IPS-NIHi7 (cell line): ENCODE data around the gene SORL1.

Source experiments
- DNase-seq: peaks from one replicate; pipeline ENCODE4 v3.0.0; 2012; ENCODE audit warnings: mixed read lengths; ENCODE audit errors: extremely low spot score

SORL1 gene

DNA sequence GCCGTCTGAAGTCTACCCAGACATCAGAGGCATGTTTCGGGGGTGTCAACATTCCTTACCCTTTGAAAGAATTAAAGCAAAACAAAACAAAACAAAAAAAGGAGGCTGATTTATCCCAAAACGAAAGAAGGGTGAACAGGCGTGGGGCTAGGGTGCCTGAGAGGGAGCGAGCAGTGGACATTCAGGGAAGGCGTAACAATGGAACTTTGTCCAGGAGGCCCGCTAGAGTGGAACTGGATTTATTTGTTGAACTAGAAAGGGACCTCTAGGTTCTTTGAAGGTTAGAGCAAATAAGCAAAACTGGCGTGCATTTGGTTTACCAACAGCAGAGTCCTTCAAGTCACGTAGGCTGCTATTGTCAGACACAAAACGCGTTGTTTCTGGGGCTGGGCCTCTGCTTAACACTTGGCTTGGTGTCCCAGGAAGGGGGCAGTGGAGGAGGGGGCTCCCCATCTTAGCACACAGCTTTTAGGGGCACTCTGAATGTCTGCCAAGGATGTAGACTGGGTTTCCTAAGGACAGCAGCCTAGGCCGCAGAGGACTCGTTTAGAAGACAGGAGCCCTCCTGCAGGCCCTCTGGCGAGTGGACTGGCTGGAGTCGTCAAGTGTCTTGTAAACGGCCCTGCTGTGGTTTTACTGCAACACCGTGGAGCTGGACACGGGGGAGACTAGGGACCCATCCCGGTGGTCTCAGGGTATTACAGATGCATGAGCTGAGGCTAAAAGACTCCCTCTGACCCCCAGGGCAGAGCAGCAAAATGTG, 204.4 kb downstream of the SORL1 start:
- no peak for DNase-seq

GRCh38 chr11:121657146-121657545, 205.0 kb downstream of the SORL1 start:
- no peak for DNase-seq

GRCh38 chr11:121659811-121660210, 207.7 kb downstream of the SORL1 start:
- DNase-seq = no peak

DNA sequence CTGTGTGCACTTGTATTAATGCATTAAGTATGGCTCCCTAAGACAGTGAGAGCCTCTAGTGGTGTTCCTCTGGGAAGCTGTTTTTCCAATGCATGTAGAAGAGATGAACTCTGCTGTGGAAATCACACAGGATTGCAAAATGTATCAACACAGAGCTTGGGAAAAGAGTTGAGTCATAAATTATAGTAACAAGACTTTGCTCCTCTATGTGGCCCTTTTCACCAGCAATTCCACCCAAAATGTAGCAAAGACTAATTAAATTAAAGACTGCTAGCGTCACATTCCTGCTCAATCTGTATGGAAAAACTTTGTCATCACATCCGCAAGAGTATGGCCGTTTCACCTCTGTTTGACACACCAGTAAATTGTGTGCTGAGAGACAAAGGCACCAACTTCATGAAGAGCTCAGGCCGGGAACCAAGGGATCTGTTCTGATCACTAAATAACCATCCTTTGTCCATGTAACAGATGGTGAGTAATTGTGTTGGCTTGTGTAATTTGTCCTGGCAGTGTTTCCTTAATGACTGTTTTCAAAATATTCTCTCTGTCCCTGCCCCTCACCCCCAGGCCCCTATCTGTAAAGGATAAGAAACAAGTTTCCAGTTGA, 209.9 kb downstream of the SORL1 start:
- DNase-seq = no peak

DNA sequence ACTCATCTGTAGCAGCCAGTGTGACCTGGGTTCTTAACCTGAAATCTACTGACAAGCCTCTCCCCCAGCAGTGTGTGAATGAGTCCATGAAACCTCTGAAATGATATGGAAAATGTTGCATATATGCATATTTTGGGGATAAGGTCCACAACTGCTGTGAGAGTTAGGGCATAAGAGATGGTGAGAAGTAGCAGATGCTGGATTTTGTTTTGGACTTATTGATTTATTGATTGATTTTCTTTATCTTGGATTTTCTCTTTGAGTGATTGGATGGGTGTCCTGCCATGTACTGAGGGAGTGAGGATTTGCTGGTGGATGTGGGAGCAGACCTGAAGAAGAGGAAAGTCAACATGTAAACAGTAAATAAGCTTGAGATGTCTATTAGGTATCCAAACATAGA, 212.0 kb downstream of the SORL1 start:
- DNase-seq = no peak

- no peak for DNase-seq
Observed at GRCh38 chr11:121665206-121665838, 213.2 kb downstream of the SORL1 start.

- DNase-seq = no peak
Observed at GRCh38 chr11:121667836-121668235, 215.7 kb downstream of the SORL1 start.

DNA sequence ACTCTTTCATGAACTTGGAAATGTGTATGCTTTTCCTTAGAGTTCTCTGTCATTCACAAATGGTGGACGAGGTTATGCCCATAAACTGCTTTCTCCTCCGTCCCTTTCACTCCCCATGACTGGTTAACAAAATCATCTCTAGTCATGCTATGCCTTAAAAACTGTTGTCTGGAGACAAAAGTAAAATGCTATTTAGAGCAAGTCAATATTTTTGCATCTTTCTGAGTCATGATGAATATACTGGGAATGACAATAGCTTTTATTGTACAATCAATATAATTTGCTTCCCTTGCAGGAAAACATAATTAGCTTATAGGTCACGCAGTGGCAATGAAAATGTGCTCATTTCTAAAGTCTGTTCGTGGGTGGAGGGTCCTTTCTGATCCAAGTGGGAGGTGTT, 217.3 kb downstream of the SORL1 start:
- DNase-seq = no peak

DNA sequence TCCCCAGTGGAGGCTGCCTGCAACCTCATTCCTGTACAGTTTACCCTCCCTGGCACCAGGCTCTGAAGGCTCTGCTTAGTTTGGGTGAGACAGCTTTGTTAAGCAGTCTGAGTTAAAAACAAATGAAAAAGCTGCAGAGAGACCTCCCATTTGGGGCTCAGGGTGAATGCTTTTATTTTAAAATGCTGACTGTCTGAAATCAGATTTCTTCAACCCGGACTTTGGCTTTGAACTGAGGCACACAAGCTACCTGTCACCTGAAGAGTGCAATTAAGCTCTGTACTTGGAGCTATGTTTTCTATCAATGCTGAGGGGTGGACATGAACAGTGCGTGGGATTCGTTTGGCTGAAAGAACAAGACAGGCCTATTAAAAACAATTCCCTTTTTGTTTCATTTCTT, 218.2 kb downstream of the SORL1 start:
- no peak for DNase-seq

- no peak for DNase-seq
Observed at GRCh38 chr11:121670805-121671282, 218.7 kb downstream of the SORL1 start.

- DNase-seq = no peak
Observed at GRCh38 chr11:121671283-121672168, 219.4 kb downstream of the SORL1 start.

DNA sequence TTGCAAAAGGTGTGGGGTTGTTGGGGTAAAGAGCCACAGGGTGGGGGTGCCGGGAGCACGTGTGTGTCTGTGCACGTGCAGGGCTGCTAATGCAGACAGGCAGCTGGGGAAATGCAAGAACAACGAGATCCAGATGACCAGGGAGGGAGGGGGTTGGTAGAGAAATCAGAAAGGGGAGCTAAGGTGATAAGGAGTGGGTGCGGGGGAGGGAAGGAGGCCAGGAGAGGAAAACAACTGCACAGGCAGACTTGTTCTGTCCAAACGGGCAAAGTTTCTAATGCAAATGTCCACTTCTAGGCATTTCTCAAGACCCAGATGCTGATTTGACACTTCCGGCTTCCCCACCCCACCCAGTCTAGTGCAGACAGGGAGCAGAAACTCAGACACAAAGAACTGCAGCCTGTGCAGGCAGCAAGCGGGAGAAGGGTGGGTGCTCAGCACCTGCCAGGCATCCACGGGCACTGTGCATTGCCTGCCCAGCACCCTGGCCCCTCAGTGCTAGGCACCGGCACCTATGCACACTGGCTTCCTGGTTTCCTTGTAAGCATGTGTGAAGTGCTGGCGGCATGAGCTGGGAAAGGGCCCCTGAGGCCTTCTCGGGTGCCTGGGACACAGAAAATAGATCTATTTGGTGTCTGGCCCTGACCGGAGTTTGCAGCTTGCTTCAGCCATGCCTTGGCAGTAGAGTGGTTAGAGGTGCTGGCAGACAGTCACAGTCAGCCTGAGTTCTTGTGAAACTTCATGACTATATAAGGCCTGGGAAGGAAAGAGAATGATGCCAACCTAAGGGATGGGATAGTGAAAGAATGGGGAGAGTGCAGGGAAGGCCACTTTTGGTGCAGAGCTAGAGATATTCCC, 220.7 kb downstream of the SORL1 start:
- DNase-seq = no peak

DNA sequence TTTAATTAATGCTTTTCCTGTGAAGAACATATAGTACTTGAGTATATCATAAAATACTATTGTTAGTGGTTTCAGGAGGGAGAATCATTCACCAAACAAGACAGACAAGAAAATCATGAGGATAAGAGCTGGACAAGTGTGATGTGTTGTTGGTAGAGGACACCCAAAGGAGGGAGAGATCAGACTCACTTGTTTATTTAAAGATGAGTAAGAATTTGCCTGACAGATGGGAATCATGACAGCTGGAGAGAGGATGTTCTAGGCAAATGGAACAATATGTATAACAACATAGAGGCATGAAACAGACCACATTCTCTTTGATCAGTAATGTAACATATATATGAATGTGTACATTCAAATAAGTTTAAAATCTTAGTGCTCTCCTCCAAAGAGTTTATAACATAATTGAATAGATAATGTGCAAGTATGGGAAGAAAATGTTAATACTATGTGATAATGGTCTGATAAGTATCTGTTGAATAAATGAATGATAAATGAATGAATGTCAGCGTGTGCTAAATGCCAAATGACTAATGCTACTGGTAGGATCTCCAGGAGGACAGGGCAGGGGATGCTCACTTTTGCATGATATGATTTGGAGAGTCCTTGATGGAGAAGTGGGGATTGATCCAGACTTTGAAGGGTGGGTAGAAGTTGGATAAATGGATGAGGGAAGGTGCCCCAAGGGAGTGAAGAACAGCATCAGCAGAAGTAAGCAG, 229.6 kb downstream of the SORL1 start:
- DNase-seq = no peak
